Renal cortex interstitium (tissue), 11 donors: Measurements from ENCODE around the gene CFAP73. TPM values are rescaled to one million over a fixed set of nuclear protein-coding genes. Genes with fewer than 3 reads are reported as not detected.
"Not testable (repeated sequence)": the region's sequence is repeated elsewhere in the genome, so short reads cannot be mapped to it uniquely, and the experiment has no call there.

ENCODE experiments used
- DNase-seq, 11 donors: peaks; one replicate each; pipeline ENCODE4 v3.0.0-alpha.2; 2013; ENCODE audit warnings: low read depth in 9 of 11, low spot score in 4 of 11; ENCODE audit errors: extremely low read depth in 1 of 11
- polyA plus RNA-seq, 3 donors: library from polyadenylated mRNA; unstranded; fragments of 120-200 nt; gene quantifications; one replicate each; pipeline ENCODE4 v1.2.1, GENCODE V29; 2013; ENCODE audit not compliant: insufficient read length in 3 of 3

The CFAP73 gene
- polyA plus RNA-seq, 3 donors = 0.98 to 3.1 (median 1.2) TPM

DNA sequence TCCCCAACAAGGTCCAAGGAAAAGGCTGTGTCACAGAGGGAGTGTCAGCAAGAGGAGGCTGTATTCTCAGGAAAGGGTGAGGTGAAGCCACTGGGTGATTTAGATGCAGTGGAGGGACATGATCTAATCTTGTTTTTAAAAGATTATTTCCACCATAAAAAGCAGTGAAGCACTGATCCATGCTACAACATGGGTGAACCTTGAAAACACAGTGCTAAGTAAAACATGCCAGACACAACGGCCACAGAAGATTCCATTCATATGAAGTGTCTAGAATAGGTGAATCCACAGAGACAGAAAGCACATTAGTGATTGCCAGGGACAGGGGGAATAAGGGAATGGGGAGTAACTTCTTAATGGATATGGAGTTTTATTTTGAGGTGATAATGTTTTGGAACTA is 48.8 kb downstream of the CFAP73 start:
- no peak for DNase-seq

GRCh38 chr12:113200021-113200797 is 50.7 kb downstream of the CFAP73 start:
- DNase-seq = no peak

- no peak for DNase-seq
Measured at GRCh38 chr12:113201187-113202177, 52.0 kb downstream of the CFAP73 start.

DNA sequence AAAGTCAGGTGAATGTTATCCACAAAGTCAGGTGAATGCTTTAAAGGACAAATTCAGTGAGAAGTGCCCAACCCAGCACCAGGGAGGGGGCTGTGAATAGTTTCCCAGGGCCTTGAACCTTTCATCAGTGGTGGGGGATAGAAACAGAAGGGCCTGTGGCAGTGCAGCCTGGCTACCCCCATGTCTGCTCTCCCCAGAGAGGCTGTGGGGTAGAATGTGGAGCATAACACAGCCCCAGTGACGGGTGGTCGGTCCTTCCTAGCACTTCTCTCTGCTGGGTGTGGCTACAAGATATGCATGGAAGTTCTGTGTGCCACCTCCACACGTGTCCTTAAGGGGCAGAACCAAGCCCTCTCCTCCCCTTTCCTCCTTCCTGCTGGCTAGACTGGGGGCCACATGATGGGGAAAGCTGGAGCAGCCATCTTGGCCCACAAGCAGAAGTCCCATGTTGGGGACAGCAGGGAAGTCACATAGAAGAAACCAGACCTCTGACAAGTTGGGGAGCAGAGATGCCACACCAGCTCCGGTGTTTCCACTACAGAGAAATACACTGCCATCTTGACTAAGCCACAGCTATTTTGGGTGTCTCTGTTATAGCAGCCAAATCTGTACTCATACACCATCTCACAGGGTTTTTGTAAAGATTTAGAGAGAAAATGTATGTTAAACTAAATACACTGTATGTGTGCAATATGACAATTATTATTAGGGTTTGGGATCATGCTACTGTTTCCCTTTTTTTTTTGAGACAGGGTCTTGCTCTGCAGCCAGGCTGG is 53.0 kb downstream of the CFAP73 start:
- DNase-seq = no peak

- no peak for DNase-seq
Measured at GRCh38 chr12:113203852-113204760, 54.6 kb downstream of the CFAP73 start.

DNA sequence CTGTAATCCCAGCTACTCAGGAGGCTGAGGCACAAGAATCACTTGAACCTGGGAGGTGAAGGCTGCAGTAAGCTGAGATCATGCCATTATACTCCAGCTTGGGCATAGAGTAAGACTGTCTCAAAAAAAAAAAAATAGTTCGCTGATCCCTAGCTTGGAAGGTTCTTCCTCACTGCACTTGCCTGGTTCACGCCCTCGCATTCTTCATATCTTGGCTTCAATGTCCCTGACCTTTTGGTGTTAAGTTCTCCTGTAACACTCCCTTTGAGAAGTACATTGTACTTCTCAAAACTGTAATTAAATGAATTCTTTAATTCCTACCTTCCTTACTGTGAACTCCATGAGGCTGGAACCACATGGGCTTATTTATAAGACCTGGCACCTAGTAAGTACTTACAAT is 55.3 kb downstream of the CFAP73 start:
- DNase-seq = peak in 1 of 11 donors; percentile 24

DNA sequence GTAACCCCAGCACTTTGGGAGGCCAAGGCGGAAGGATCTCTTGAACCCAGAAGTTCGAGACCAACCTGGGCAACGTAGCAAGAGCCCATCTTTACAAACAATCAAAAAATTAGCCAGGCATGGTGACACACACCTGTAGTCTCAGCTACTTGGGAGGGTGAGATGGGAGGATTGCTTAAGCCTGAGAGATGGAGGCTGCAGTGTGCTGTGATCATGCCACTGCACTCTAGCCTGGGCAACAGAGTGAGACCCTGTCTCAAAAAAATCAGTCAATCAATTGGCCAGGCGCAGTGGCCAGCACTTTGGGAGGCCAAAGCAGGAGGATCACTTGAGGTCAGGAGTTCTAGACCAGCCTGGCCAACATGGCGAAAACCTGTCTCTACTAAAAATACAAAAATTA is 57.3 kb downstream of the CFAP73 start:
- DNase-seq = not testable (repeated sequence)

DNA sequence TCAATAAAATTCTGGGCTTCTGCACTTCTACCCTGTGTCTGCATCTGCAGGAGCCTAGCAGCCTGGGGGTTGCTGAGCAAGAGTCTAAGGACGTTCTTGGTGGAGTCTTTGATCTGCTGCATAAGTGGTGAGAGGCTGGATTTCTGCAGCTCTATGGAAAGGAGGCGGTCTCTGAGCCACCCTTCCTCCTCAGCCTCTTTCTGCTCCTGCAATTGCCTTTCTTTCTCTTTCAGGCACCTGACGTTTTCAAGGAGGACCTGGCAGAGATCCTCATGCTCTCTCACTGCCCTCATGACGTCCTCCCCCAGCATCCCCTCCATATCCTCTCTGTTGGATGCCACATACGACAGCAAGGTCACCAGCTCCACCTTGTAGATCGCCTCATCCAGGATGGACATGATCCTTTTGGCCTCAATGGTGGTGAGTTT is 58.1 kb downstream of the CFAP73 start:
- no peak for DNase-seq

DNA sequence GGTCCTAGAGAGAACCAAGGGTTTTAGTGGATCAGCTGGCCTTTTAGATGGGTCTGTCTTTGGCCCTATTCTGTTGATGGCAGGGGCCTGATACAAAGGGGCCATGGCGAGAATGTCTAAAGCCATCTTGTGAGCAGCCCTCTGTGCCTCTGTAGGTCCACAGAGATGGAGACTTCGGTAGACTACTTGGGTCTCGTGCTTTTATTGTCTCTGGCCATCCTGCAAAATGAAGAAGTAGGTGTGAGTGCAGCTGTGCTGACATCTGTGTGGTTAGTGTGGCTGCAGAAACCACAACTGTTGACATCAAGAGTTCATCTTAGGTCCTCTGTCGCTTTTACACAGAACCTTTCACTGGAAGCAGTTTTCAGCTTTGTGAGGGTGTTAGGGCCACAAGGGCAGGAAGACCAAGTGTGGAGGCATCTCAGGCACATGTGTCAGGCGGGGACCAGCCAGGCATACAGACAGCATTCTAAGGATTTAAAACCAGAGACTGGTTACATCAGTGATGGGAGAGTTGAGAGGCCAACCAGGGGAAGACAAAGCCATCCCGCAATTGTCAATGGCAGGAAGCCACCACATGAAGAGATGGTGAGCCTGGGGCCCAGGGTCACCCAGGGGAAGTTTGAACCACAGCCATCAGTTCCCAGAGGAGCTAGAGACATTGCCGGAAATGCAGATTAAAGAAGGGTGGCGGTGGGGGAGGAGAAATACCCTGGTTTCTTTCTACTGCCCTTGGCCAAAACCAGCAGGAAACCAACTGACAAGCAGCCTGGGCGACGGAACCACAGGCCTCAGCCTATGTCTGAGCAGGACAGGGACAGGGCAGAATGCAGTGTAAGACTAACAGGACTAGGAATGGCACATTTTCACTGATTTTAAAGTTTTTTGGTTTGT is 58.8 kb downstream of the CFAP73 start:
- no peak for DNase-seq

Other genes with a start within 250 kb of the CFAP73 start
- gene OAS1, start 242.8 kb upstream of the CFAP73 start, polyA plus RNA-seq = 10 to 100 TPM; 11.9 to 14.0 (median 13.5) TPM
- gene OAS3, start 211.2 kb upstream of the CFAP73 start, polyA plus RNA-seq = 10 to 100 TPM in 1 of 3 donors, 1 to 10 TPM in 2; 7.2 to 10.4 (median 9.9) TPM
- gene OAS2, start 171.2 kb upstream of the CFAP73 start, polyA plus RNA-seq = 1 to 10 TPM; 5.9 to 7.0 (median 6.6) TPM
- gene DTX1, start 93.0 kb upstream of the CFAP73 start, polyA plus RNA-seq = 10 to 100 TPM; 11.5 to 15.2 (median 13.1) TPM
- 10 to 100 TPM in 1 of 3 donors, 1 to 10 TPM in 2; 6.3 to 27.3 (median 8.2) TPM for gene RASAL1, start 14.0 kb upstream of the CFAP73 start, polyA plus RNA-seq
- 10 to 100 TPM; 63.6 to 91.1 (median 76.9) TPM for gene DDX54, start 35.8 kb downstream of the CFAP73 start, polyA plus RNA-seq
- gene RITA1, start 36.0 kb downstream of the CFAP73 start, polyA plus RNA-seq = 10 to 100 TPM; 13.4 to 19.4 (median 14.8) TPM
- gene TPCN1, start 71.7 kb downstream of the CFAP73 start, polyA plus RNA-seq = 10 to 100 TPM; 31.2 to 50.5 (median 34.4) TPM
- gene SLC8B1, start 185.4 kb downstream of the CFAP73 start, polyA plus RNA-seq = 10 to 100 TPM; 12.4 to 15.6 (median 14.0) TPM
- 10 to 100 TPM; 15.5 to 19.3 (median 18.6) TPM for gene PLBD2, start 208.9 kb downstream of the CFAP73 start, polyA plus RNA-seq